CD4-positive, alpha-beta T cell treated with Interleukin-6 for 4 hours (primary cell): ENCODE results near the gene ZNF384.
"Not testable (repeated sequence)": the region's sequence is repeated elsewhere in the genome, so short reads cannot be mapped to it uniquely, and the experiment has no call there.

ENCODE experiments used
- DNase-seq: peaks from one replicate; pipeline ENCODE4 v3.0.0-alpha.2; 2020; ENCODE audit warnings: mixed read lengths

ZNF384 gene

GRCh38 chr12:6688999-6689882, at the start of gene ZNF384:
ZNF384 (minus strand) TSS chr12:6689375; CDS start chr12:6679520, 9,855 bp downstream.
- DNase-seq = peak; percentile 97

GRCh38 chr12:6736754-6737153, 47.6 kb upstream of the ZNF384 start:
- DNase-seq = no peak

- DNase-seq = peak; percentile 64
Observed at GRCh38 chr12:6735448-6736191, 46.4 kb upstream of the ZNF384 start.

GRCh38 chr12:6734506-6735387, 45.6 kb upstream of the ZNF384 start:
- no peak for DNase-seq

DNA sequence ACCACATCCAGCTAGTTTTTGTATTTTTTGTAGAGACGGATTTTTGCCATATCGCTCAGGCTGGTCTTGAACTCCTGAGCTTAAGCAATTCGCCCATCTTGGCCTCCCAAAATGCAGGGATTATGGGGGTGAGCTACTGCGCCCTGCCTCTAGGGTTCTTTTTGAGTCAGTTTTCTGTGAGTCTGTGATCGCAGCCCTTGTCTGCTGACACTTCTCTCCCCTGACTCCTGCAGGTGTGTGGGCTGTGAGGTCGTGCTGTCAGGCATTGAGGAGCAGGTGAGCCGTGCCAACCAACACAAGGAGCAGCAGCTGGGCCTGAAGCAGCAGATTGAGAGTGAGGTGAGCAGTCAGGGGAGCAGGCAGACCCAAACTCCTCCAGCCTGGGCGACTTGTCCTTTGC, 41.0 kb upstream of the ZNF384 start:
- DNase-seq = no peak

DNA sequence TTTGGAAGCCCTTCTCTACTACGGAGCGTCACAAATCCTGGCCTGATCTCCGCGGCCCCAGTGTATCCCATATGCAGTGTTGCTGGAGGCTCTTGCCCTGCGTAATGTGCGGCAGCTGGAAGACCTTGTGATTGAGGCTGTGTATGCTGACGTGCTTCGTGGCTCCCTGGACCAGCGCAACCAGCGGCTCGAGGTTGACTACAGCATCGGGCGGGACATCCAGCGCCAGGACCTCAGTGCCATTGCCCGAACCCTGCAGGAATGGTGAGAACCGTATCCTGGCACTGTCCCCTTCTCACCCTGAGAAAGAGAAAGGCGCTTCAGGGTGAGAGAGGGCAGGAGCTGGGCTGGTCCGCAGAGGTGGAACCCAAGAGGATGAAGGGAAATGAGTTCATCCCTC, 40.0 kb upstream of the ZNF384 start:
- no peak for DNase-seq

GRCh38 chr12:6725350-6725749, 36.2 kb upstream of the ZNF384 start:
- no peak for DNase-seq

GRCh38 chr12:6724409-6724797, 35.2 kb upstream of the ZNF384 start:
- DNase-seq = no peak

GRCh38 chr12:6723607-6724408, 34.6 kb upstream of the ZNF384 start, which contains the start of gene COPS7A:
COPS7A (plus strand) TSS chr12:6724046; CDS start chr12:6724657, 611 bp downstream.
- peak; percentile 97 for DNase-seq

GRCh38 chr12:6722863-6723262, 33.7 kb upstream of the ZNF384 start:
- no peak for DNase-seq

DNA sequence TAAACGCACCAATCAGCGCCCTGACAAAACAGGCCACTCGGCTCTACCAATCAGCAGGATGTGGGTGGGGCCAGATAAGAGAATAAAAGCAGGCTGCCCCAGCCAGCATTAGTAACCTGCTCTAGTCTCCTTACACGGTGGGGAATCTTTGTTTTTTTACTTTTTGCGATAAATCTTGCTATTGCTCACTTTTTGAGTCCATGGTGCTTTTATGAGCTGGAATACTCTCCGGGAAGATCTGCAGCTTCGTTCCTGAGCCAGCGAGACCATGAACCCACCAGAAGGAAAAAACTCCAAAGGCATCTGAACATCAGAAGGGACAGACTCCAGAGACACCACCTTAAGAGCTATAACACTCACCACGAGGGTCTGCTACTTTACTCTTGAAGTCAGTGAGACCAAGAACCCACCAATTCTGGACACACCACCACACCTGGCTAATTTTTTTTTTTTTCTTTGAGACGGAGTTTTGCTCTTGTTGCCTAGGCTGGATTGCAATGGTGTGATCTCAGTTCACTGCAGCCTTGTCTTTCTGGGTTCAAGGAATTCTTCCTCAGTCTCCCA, 27.8 kb upstream of the ZNF384 start:
- no peak for DNase-seq

DNA sequence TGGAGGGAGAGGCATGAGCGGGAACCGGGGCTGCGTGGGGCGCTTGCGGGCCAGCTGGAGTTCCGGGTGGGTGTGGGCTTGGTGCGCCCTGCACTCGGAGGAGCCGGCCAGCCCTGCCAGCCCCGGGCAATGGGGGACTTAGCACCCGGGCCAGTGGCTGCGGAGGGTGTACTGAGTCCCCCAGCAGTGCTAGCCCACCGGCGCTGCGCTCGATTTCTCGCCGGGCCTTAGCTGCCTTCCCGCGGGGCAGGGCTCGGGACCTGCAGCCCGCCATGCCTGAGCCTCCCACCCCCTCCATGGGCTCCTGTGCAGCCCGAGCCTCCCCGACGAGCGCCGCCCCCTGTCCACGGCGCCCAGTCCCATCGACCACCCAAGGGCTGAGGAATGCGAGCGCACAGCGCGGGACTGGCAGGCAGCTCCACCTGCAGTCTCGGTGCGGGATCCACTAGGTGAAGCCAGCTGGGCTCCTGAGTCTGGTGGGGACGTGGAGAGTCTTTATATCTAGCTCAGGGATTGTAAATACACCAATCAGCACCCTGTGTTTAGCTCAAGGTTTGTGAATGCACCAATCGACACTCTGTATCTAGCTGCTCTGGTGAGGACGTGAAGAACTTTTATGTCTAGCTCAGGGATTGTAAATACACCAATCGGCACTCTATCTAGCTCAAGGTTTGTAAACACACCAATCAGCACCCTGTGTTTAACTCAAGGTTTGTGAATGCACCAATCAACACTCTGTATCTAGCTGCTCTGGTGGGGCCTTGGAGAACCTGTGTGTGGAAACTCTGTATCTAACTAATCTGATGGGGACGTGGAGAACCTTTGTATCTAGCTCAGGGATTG, 27.1 kb upstream of the ZNF384 start:
- DNase-seq = not testable (repeated sequence)

DNA sequence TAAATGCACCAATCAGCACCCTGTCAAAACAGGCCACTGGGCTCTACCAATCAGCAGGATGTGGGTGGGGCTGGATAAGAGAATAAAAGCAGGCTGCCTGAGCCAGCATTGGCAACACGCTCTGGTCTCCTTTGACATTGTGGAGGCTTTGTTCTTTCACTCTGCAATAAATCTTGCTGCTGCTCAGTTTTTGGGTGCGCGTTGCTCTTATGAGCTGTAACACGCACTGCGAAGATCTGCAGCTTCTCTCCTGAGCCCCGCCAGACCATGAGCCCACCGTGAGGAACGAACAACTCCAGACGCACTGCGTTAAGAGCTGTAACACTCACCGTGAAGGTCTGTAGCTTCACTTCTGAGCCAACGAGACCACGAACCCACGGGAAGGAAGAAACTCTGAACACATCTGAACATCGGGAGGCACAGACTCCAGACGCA, 19.8 kb upstream of the ZNF384 start:
- DNase-seq = peak; percentile 21

GRCh38 chr12:6708351-6708750, 19.2 kb upstream of the ZNF384 start:
- not testable (repeated sequence) for DNase-seq

- no peak for DNase-seq
Observed at GRCh38 chr12:6703631-6704030, 14.5 kb upstream of the ZNF384 start.

- DNase-seq = no peak
Observed at GRCh38 chr12:6701078-6701768, 12.0 kb upstream of the ZNF384 start.

DNA sequence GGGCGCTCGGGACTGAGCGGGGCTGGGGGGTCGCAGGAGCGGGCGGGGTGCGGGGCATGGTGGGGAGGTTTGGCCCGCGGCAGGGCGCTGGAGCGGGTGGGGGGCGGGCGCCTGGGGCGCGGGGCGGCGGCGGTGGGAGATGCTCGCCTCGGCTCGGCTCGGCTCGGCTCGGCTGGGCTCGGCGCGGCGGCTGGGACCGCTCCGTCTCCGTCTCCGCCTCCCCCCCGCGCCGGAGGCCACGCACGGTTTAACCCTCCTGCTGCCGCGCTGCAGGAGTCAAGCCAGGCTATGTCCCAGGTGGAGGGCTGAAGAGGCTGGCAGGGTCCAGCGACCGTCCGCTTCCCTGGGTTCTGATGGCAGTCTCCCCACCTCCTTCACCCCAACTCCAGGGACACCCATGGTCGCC, 11.5 kb upstream of the ZNF384 start, which contains the start of gene PIANP:
Gene PIANP (minus strand): TSS at position 170 of the 406 bp plus-strand sequence. CDS start 2,754 bp downstream, outside the sequence.
- DNase-seq = peak; percentile 67

GRCh38 chr12:6699989-6700645, 10.9 kb upstream of the ZNF384 start:
- peak; percentile 35 for DNase-seq
